Measurements from ENCODE around the gene RIPPLY1. TPM values are rescaled to one million over a fixed set of nuclear protein-coding genes. Genes with fewer than 3 reads are reported as not detected.

The RIPPLY1 gene
- polyA plus RNA-seq, 1 of the 3 experiments (the other 2 are of a cell fraction) = 0.08 TPM

DNA sequence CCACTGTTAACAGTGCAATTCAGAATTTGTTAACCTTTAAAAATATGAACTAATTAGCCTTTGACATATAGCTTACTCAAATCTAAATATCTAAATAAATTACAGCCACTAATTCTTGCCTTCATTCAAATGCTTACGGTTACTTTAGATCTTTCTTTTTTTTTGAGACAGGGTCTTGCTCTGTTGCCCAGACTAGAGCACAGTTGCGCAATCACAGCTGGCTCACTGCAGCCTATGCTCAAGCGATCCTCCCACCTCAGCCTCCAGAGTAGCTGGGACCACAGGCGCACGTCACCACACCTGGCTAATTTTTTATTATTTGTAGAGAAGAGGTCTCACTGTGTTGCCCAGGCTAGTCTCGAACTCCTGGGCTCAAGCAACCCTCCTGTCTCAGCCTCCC, 48.1 kb upstream of the RIPPLY1 start (continued):
- TF ChIP-seq, protein P1, sequence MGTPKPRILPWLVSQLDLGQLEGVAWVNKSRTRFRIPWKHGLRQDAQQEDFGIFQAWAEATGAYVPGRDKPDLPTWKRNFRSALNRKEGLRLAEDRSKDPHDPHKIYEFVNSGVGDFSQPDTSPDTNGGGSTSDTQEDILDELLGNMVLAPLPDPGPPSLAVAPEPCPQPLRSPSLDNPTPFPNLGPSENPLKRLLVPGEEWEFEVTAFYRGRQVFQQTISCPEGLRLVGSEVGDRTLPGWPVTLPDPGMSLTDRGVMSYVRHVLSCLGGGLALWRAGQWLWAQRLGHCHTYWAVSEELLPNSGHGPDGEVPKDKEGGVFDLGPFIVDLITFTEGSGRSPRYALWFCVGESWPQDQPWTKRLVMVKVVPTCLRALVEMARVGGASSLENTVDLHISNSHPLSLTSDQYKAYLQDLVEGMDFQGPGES (IDR thresholded peaks at IDR 0.05; ENCODE audit: low read depth, low read length) = no peak

DNA sequence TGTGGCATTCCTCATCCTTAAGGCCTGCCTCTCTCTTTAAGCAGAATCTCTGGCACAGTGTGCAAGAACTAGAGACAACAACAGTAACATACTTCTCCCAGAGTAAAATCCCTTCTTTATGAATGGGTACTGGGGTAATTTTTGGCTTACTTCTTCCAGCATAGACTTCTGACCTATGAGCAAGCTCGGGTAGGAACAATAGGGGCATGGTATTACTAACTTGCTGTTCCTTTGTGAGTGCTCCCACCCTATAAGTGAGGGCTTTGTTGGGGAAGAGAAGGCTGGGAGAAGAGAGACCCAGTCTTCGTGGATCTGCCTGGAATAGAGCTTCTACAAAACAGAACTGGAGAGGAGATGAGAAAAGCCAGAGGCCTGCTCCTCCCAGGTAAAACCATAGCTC, 47.2 kb upstream of the RIPPLY1 start:
- peaks cover 6% of the 10 kb centered on the region for H3F3A ChIP-seq (replicated peaks; ENCODE audit: insufficient read depth)
- no peaks in the 10 kb centered on the region for H3K9me2 ChIP-seq
- no peak overlapping the region for H3K27ac ChIP-seq (ENCODE audit: low read depth in 2 of 2, low read length in 1 of 2)
- ChIA-PET CTCF (interaction anchor here (1.2 kb wide), 2 partner anchors 56 kb away, joined by 4 to 6 read pairs; no protein-coding TSS in a partner anchor), POLR2A (no interaction called here)
- no peaks in the 10 kb centered on the region for H4K20me1 ChIP-seq (ENCODE audit: insufficient read depth)
- 50% methylated on average over 2 of the region's 2 CpGs for WGBS (ENCODE audit: low lambda C conversion rate)
- no peaks in the 10 kb centered on the region for H3K79me2 ChIP-seq (ENCODE audit: insufficient read depth)
- no peaks in the 10 kb centered on the region for H3K36me3 ChIP-seq (replicated peaks in 1 of 2; ENCODE audit: control insufficient read depth in 1 of 2, insufficient read depth in 2 of 2, low read length in 1 of 2)
- no peak for TF ChIP-seq TCF12 (IDR thresholded peaks at IDR 0.05)
- TF ChIP-seq, protein P2, sequence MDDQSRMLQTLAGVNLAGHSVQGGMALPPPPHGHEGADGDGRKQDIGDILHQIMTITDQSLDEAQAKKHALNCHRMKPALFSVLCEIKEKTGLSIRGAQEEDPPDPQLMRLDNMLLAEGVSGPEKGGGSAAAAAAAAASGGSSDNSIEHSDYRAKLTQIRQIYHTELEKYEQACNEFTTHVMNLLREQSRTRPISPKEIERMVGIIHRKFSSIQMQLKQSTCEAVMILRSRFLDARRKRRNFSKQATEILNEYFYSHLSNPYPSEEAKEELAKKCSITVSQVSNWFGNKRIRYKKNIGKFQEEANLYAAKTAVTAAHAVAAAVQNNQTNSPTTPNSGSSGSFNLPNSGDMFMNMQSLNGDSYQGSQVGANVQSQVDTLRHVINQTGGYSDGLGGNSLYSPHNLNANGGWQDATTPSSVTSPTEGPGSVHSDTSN (IDR thresholded peaks at IDR 0.05) = no peak
- TF ChIP-seq, protein P3, sequence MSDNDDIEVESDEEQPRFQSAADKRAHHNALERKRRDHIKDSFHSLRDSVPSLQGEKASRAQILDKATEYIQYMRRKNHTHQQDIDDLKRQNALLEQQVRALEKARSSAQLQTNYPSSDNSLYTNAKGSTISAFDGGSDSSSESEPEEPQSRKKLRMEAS (IDR thresholded peaks at IDR 0.05; ENCODE audit: low read depth) = no peak
- TF ChIP-seq SMC3 (IDR thresholded peaks at IDR 0.05; ENCODE audit: low read depth, low read length) = no peak
- no peak for TF ChIP-seq RAD21 (IDR thresholded peaks at IDR 0.05; ENCODE audit: low read length)
- no peak for TF ChIP-seq MEF2A (IDR thresholded peaks at IDR 0.05; ENCODE audit: borderline replicate concordance, low read depth)
- TF ChIP-seq, protein P4, sequence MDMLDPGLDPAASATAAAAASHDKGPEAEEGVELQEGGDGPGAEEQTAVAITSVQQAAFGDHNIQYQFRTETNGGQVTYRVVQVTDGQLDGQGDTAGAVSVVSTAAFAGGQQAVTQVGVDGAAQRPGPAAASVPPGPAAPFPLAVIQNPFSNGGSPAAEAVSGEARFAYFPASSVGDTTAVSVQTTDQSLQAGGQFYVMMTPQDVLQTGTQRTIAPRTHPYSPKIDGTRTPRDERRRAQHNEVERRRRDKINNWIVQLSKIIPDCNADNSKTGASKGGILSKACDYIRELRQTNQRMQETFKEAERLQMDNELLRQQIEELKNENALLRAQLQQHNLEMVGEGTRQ (IDR thresholded peaks at IDR 0.05; ENCODE audit: borderline replicate concordance, low read depth, low read length) = no peak
- TF ChIP-seq RFX5 (IDR thresholded peaks at IDR 0.05; ENCODE audit: low read length) = no peak
- TF ChIP-seq GABPA (IDR thresholded peaks at IDR 0.05; ENCODE audit: low read depth) = no peak
- TF ChIP-seq, protein P5, sequence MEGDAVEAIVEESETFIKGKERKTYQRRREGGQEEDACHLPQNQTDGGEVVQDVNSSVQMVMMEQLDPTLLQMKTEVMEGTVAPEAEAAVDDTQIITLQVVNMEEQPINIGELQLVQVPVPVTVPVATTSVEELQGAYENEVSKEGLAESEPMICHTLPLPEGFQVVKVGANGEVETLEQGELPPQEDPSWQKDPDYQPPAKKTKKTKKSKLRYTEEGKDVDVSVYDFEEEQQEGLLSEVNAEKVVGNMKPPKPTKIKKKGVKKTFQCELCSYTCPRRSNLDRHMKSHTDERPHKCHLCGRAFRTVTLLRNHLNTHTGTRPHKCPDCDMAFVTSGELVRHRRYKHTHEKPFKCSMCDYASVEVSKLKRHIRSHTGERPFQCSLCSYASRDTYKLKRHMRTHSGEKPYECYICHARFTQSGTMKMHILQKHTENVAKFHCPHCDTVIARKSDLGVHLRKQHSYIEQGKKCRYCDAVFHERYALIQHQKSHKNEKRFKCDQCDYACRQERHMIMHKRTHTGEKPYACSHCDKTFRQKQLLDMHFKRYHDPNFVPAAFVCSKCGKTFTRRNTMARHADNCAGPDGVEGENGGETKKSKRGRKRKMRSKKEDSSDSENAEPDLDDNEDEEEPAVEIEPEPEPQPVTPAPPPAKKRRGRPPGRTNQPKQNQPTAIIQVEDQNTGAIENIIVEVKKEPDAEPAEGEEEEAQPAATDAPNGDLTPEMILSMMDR (IDR thresholded peaks at IDR 0.05) = no peak
- no peak for TF ChIP-seq FOSL2 (IDR thresholded peaks at IDR 0.05; ENCODE audit: borderline replicate concordance, low read depth)
- TF ChIP-seq EZH2phosphoT487 (IDR thresholded peaks at IDR 0.05; ENCODE audit: borderline replicate concordance, low read depth) = no peak
- TF ChIP-seq MXI1 (IDR thresholded peaks at IDR 0.05; ENCODE audit: low read depth, low read length) = no peak
- no peak for TF ChIP-seq SIN3A (IDR thresholded peaks at IDR 0.05; ENCODE audit: borderline replicate concordance, low read depth, low read length)
- no peak for TF ChIP-seq POLR2AphosphoS5 (IDR thresholded peaks at IDR 0.05; ENCODE audit: low read depth, low read length)
- TF ChIP-seq ELF1 (IDR thresholded peaks at IDR 0.05) = no peak
- no peak for TF ChIP-seq EP300 (IDR thresholded peaks at IDR 0.05; ENCODE audit: borderline replicate concordance in 1 of 2, low read depth in 1 of 2, low read length in 1 of 2)
- TF ChIP-seq FOXM1 (IDR thresholded peaks at IDR 0.05; ENCODE audit: low read depth) = no peak
- H3K9me3 ChIP-seq = no peaks in the 10 kb centered on the region
- H2AFZ ChIP-seq (ENCODE audit: low read depth) = no peak overlapping the region
- DNase-seq = no peak
- no peak overlapping the region for H3K4me2 ChIP-seq
- H3K9ac ChIP-seq = no peak overlapping the region
- H3K4me3 ChIP-seq (ENCODE audit: low read depth in 2 of 2, low read length in 1 of 2) = no peak overlapping the region
- peaks cover 3% of the 10 kb centered on the region in 2 experiments; a peak in 2 of 4 replicates for H3K4me1 ChIP-seq (ENCODE audit: control insufficient read depth in 1 of 2, insufficient read depth in 2 of 2, low read depth in 1 of 2, low read length in 1 of 2)
- H3K27me3 ChIP-seq (ENCODE audit: insufficient read depth) = peaks cover 3% of the 10 kb centered on the region; the same call in 1 of the 2 replicates

Data from SK-N-SH (cell line).